GM21360 (cell line): ENCODE measurements around the gene ETV3.

Source experiments
- ATAC-seq: cut with Tn5 transposase; IDR thresholded peaks from one replicate; pipeline ENCODE4 v1.9.1; 2021; ENCODE audit warnings: mild to moderate bottlenecking, moderate library complexity; ENCODE audit not compliant: unreplicated experiment

ETV3 gene

GRCh38 chr1:157162345-157162744, 24.1 kb upstream of the ETV3 start:
- ATAC-seq, result no peak

GRCh38 chr1:157161901-157162300, 23.7 kb upstream of the ETV3 start:
- ATAC-seq, result no peak

- no peak for ATAC-seq
Measured at GRCh38 chr1:157158967-157159366, 20.8 kb upstream of the ETV3 start.

- no peak for ATAC-seq
Measured at GRCh38 chr1:157157501-157158190, 19.5 kb upstream of the ETV3 start.

- no peak for ATAC-seq
Measured at GRCh38 chr1:157156058-157156541, 17.9 kb upstream of the ETV3 start.

- ATAC-seq, result no peak
Measured at GRCh38 chr1:157155658-157156057, 17.5 kb upstream of the ETV3 start.

GRCh38 chr1:157154940-157155514, 16.8 kb upstream of the ETV3 start:
- ATAC-seq, result no peak

- ATAC-seq, result no peak
Measured at GRCh38 chr1:157154291-157154690, 16.1 kb upstream of the ETV3 start.

- no peak for ATAC-seq
Measured at GRCh38 chr1:157153746-157154145, 15.6 kb upstream of the ETV3 start.

- no peak for ATAC-seq
Measured at GRCh38 chr1:157152510-157152909, 14.3 kb upstream of the ETV3 start.

GRCh38 chr1:157151506-157151905, 13.3 kb upstream of the ETV3 start:
- ATAC-seq, result no peak

- ATAC-seq, result no peak
Measured at GRCh38 chr1:157151073-157151472, 12.9 kb upstream of the ETV3 start.

GRCh38 chr1:157150631-157151030, 12.4 kb upstream of the ETV3 start:
- no peak for ATAC-seq

- no peak for ATAC-seq
Measured at GRCh38 chr1:157147906-157148700, 9.9 kb upstream of the ETV3 start.

- no peak for ATAC-seq
Measured at GRCh38 chr1:157147037-157147436, 8.8 kb upstream of the ETV3 start.

- ATAC-seq, result no peak
Measured at GRCh38 chr1:157146244-157146643, 8.0 kb upstream of the ETV3 start.

- ATAC-seq, result no peak
Measured at GRCh38 chr1:157145076-157145475, 6.9 kb upstream of the ETV3 start.

GRCh38 chr1:157144509-157144908, 6.3 kb upstream of the ETV3 start:
- no peak for ATAC-seq

- no peak for ATAC-seq
Measured at GRCh38 chr1:157142765-157143423, 4.7 kb upstream of the ETV3 start.

GRCh38 chr1:157142201-157142600, 4.0 kb upstream of the ETV3 start:
- no peak for ATAC-seq

- no peak for ATAC-seq
Measured at GRCh38 chr1:157141212-157141855, 3.1 kb upstream of the ETV3 start.
